ENCODE results near the gene SRSF10.

The SRSF10 gene

GRCh38 chr1:23964235-23964668 lies 15.9 kb downstream of the SRSF10 start:
- H3K4me3 ChIP-seq (ENCODE audit: insufficient read depth, low read length, poor library complexity, severe bottlenecking) = no peak overlapping the region
- H2AFZ ChIP-seq (ENCODE audit: low read depth, low read length, severe bottlenecking) = no peak overlapping the region
- H3F3A ChIP-seq (ENCODE audit: insufficient read depth) = peaks cover 87% of the 10 kb centered on the region
- H3K4me2 ChIP-seq (ENCODE audit: low read depth, low read length, poor library complexity, severe bottlenecking) = peak overlapping the region; percentile 24
- peak overlapping the region; percentile 67 for H3K27ac ChIP-seq (ENCODE audit: low read depth, low read length)
- TF ChIP-seq EZH2phosphoT487 (conservative IDR thresholded peaks at IDR 0.05; ENCODE audit: low read length) = no peak
- no peak for TF ChIP-seq CTCF (IDR thresholded peaks at IDR 0.05; ENCODE audit: insufficient read depth, low read length, poor library complexity, severe bottlenecking)
- H3K79me2 ChIP-seq (ENCODE audit: insufficient read depth, low read length) = peaks cover 40% of the 10 kb centered on the region
- H3K9ac ChIP-seq (ENCODE audit: low read length) = no peak overlapping the region
- no peaks in the 10 kb centered on the region for H3K9me3 ChIP-seq (ENCODE audit: insufficient read depth, low read length)
- H3K27me3 ChIP-seq (ENCODE audit: low read length) = no peaks in the 10 kb centered on the region
- peaks cover 59% of the 10 kb centered on the region for H3K36me3 ChIP-seq (ENCODE audit: low read length)
- H4K20me1 ChIP-seq (ENCODE audit: low read depth, low read length) = peaks cover 48% of the 10 kb centered on the region
- no peaks in the 10 kb centered on the region for H3K9me2 ChIP-seq (replicated peaks; ENCODE audit: insufficient read depth, low read length)

GRCh38 chr1:23963617-23964234 lies 16.4 kb downstream of the SRSF10 start:
- H3K9me2 ChIP-seq (replicated peaks; ENCODE audit: insufficient read depth, low read length) = no peaks in the 10 kb centered on the region
- no peaks in the 10 kb centered on the region for H3K9me3 ChIP-seq (ENCODE audit: insufficient read depth, low read length)
- no peak for TF ChIP-seq CTCF (IDR thresholded peaks at IDR 0.05; ENCODE audit: insufficient read depth, low read length, poor library complexity, severe bottlenecking)
- H3K79me2 ChIP-seq (ENCODE audit: insufficient read depth, low read length) = peaks cover 37% of the 10 kb centered on the region
- peak overlapping the region; percentile 24 for H3K4me2 ChIP-seq (ENCODE audit: low read depth, low read length, poor library complexity, severe bottlenecking)
- H4K20me1 ChIP-seq (ENCODE audit: low read depth, low read length) = peaks cover 45% of the 10 kb centered on the region
- peaks cover 85% of the 10 kb centered on the region for H3F3A ChIP-seq (ENCODE audit: insufficient read depth)
- H2AFZ ChIP-seq (ENCODE audit: low read depth, low read length, severe bottlenecking) = no peak overlapping the region
- H3K9ac ChIP-seq (ENCODE audit: low read length) = no peak overlapping the region
- H3K4me3 ChIP-seq (ENCODE audit: insufficient read depth, low read length, poor library complexity, severe bottlenecking) = no peak overlapping the region
- peaks cover 54% of the 10 kb centered on the region for H3K36me3 ChIP-seq (ENCODE audit: low read length)
- no peaks in the 10 kb centered on the region for H3K27me3 ChIP-seq (ENCODE audit: low read length)
- peak overlapping the region; percentile 67 for H3K27ac ChIP-seq (ENCODE audit: low read depth, low read length)

GRCh38 chr1:23960291-23961020 lies 19.7 kb downstream of the SRSF10 start:
- Histone ChIP-seq H3K9me3 (ENCODE audit: insufficient read depth, low read length) (no peaks in the 10 kb centered on the region), H3K27ac (ENCODE audit: low read depth, low read length) (peak overlapping the region; percentile 98), H3K9me2 (replicated peaks; ENCODE audit: insufficient read depth, low read length) (no peaks in the 10 kb centered on the region), H3K4me2 (ENCODE audit: low read depth, low read length, poor library complexity, severe bottlenecking) (peak overlapping the region; percentile 82), H3F3A (ENCODE audit: insufficient read depth) (peaks cover 74% of the 10 kb centered on the region), H2AFZ (ENCODE audit: low read depth, low read length, severe bottlenecking) (no peak overlapping the region), H4K20me1 (ENCODE audit: low read depth, low read length) (peaks cover 13% of the 10 kb centered on the region), H3K36me3 (ENCODE audit: low read length) (peaks cover 24% of the 10 kb centered on the region), H3K27me3 (ENCODE audit: low read length) (no peaks in the 10 kb centered on the region), H3K9ac (ENCODE audit: low read length) (peak overlapping the region; percentile 95), H3K79me2 (ENCODE audit: insufficient read depth, low read length) (peaks cover 20% of the 10 kb centered on the region), H3K4me3 (ENCODE audit: insufficient read depth, low read length, poor library complexity, severe bottlenecking) (peak overlapping the region; percentile 76)
- TF ChIP-seq EZH2phosphoT487 (conservative IDR thresholded peaks at IDR 0.05; ENCODE audit: low read length) (no peak), CTCF (IDR thresholded peaks at IDR 0.05; ENCODE audit: insufficient read depth, low read length, poor library complexity, severe bottlenecking) (no peak)

Measured in SU-DHL-6 (cell line).